ENCODE results near the gene DAAM1. TPM values are rescaled to one million over a fixed set of nuclear protein-coding genes. Genes with fewer than 3 reads are reported as not detected.
A peak's percentile ranks its signal among the peaks of the same experiment; 100 is the strongest.

The DAAM1 gene
- total and polyA plus RNA-seq, 8 donors = 5.8 to 204 (median 31.3) TPM

GRCh38 chr14:59277659-59278058 lies 89.2 kb downstream of the DAAM1 start:
- Histone ChIP-seq H3K4me1 (peaks cover 0 to 46% (median 22%) of the 10 kb centered on the region in 4 donors), H3K4me3 (no peak overlapping the region), H3K36me3 (no peaks in the 10 kb centered on the region), H3K27ac (peak overlapping the region in 1 of 5 donors; percentile 42), H3K9me3 (no peaks in the 10 kb centered on the region), H3K27me3 (no peaks in the 10 kb centered on the region)
- intact Hi-C loops (cut with DNase I; ENCODE audit: low total_unique reads) = no loop called here
- WGBS, 5 donors = 81 to 89% (median 87%) methylated on average over 2 of the region's 2 CpGs
- TF ChIP-seq EP300 (IDR thresholded peaks at IDR 0.05) (no peak), POLR2AphosphoS5 (IDR thresholded peaks at IDR 0.05) (no peak), CTCF (IDR thresholded peaks at IDR 0.05) (no peak), POLR2A (IDR thresholded peaks at IDR 0.05) (no peak)
- no peak for DNase-seq

DNA sequence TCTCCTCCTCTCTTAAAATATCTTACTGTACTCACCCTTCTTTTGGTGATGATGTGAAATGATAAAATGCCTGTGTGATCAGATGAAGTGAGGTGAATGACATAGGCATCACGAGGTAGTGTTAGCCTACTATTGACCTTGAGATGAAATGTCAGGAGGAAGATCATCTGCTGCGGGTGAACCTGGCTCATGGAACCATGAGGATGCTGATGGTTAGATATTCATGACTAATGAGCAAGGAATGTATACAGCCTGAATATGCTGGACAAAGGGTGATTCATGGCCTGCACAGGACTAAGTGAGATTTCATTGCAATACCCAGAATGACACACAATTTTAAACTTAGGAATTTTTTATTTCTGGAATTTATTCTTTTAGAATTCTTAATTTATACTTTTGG lies 89.6 kb downstream of the DAAM1 start:
- Histone ChIP-seq H3K9me3 (no peaks in the 10 kb centered on the region), H3K27ac (peak overlapping the region in 2 of 5 donors; percentile 14 to 42), H3K4me3 (no peak overlapping the region), H3K36me3 (no peaks in the 10 kb centered on the region), H3K27me3 (no peaks in the 10 kb centered on the region), H3K4me1 (peaks cover 0 to 46% (median 22%) of the 10 kb centered on the region in 4 donors)
- no peak for TF ChIP-seq CTCF (IDR thresholded peaks at IDR 0.05)
- no peak for TF ChIP-seq POLR2A (IDR thresholded peaks at IDR 0.05)
- TF ChIP-seq EP300 (IDR thresholded peaks at IDR 0.05) = no peak
- TF ChIP-seq POLR2AphosphoS5 (IDR thresholded peaks at IDR 0.05) = peak in 1 of 3 donors; percentile 34
- 49 to 74% (median 68%) methylated on average over 2 of the region's 2 CpGs for WGBS, 5 donors
- no peak for DNase-seq
- intact Hi-C loops (cut with DNase I; ENCODE audit: low total_unique reads) = no loop called here

- Histone ChIP-seq H3K27me3 (no peaks in the 10 kb centered on the region), H3K9me3 (no peaks in the 10 kb centered on the region), H3K4me1 (peaks cover 0 to 23% (median 11%) of the 10 kb centered on the region in 4 donors), H3K4me3 (no peak overlapping the region), H3K27ac (no peak overlapping the region), H3K36me3 (no peaks in the 10 kb centered on the region)
- DNase-seq = no peak
- intact Hi-C loops (cut with DNase I; ENCODE audit: low total_unique reads) = no loop called here
- TF ChIP-seq CTCF (IDR thresholded peaks at IDR 0.05) (no peak), POLR2AphosphoS5 (IDR thresholded peaks at IDR 0.05) (no peak), EP300 (IDR thresholded peaks at IDR 0.05) (no peak), POLR2A (IDR thresholded peaks at IDR 0.05) (no peak)
- 84 to 95% (median 93%) methylated on average over 5 of the region's 5 CpGs for WGBS, 5 donors
These were observed 92.5 kb downstream of the DAAM1 start for GRCh38 chr14:59280961-59281360.

DNA sequence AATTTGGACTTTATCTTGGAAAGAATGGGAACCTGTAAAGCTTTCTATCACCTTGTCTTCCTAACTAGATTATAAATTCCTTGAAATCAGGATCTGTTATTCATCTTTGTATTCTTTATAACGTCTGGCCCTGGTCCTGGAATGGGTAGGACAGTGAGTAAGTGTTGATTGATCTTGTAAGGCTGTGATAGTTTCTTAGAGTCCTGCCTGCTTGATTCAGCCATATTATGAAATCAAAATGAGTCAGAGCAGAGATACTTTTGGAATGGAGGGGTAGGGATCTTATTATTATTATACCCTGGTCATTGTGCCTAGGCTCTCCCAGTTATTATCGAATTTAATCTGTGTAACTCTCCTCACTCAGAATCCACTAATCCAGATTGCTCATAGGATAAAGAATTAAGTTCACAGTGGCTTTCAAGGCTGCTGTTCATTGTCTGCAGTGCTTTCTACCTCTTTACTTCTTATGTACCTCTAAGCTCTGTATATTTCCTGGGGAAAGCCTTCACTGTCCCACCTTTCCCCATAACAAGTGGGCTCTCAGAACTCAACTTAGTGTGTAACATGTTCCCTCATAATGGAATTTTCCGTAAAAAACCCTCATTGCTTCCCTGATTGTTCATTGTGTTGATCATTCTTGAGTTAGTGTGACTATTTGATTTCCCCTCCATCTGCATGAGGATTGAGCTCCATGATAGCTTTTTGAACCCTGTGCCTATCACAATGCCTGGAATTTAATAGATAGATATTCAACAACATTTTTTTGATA lies 93.3 kb downstream of the DAAM1 start:
- H3K4me1 ChIP-seq = peaks cover 0 to 19% (median 7%) of the 10 kb centered on the region in 4 donors
- TF ChIP-seq POLR2AphosphoS5 (IDR thresholded peaks at IDR 0.05) = no peak
- no peak for TF ChIP-seq POLR2A (IDR thresholded peaks at IDR 0.05)
- TF ChIP-seq CTCF (IDR thresholded peaks at IDR 0.05) = no peak
- no peak for TF ChIP-seq EP300 (IDR thresholded peaks at IDR 0.05)
- H3K36me3 ChIP-seq = no peaks in the 10 kb centered on the region
- no peaks in the 10 kb centered on the region for H3K27me3 ChIP-seq
- H3K4me3 ChIP-seq = no peak overlapping the region
- DNase-seq = no peak
- WGBS, 5 donors = 77 to 90% (median 86%) methylated on average over 3 of the region's 3 CpGs
- no peak overlapping the region for H3K27ac ChIP-seq
- H3K9me3 ChIP-seq = no peaks in the 10 kb centered on the region
- intact Hi-C loops (cut with DNase I; ENCODE audit: low total_unique reads) = no loop called here
